HG03060 (cell line): Measurements from ENCODE around the gene WDR91.

Experiments
- ATAC-seq: cut with Tn5 transposase; IDR thresholded peaks from one replicate; pipeline ENCODE4 v1.9.1; 2021; ENCODE audit warnings: low read depth, moderate number of reproducible peaks; ENCODE audit not compliant: unreplicated experiment

Gene WDR91

DNA sequence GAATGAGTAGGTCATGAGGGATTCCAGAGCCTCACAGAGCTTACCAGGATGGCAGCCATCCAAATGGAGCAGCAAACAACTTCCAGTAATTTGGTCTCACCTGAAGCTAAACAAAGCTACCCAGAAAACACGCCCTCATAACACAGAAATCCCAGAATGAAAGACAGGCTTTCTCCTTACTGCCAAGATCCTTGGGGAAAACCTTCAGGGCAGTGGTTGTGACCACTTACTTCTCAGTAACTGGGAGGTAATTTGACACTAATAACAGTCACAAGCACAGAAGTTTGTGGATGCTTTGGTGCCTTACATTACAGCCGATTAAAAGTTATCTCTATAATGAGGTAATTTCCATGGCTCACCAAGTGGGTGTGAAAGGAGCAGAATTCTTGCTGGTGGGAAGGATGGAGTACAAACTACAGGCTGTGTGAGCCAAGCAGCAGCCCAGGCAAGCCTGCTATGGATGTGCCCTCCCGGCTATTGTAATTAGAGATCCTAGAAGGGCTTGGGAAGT, 10.4 kb downstream of the WDR91 start:
- ATAC-seq, result no peak

DNA sequence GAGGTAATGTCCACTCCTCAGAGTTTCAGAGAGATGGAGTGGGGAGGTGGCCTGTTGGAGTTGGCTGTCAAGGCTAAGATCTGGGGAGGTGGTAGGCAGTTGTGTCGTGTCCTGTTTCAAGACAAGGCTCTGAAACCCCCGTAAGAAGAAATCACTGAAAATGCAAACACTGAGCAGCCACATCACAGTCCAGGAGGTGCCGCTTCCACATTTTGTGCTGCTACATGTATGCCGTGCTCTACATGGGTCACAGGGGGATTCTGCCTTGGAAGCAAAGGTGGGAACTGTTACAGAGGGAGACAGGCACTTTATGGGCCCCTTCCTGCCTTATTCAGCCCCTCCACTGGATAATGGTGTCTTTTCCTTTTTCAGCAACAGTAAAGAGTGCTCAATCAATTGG, 11.9 kb downstream of the WDR91 start:
- no peak for ATAC-seq

DNA sequence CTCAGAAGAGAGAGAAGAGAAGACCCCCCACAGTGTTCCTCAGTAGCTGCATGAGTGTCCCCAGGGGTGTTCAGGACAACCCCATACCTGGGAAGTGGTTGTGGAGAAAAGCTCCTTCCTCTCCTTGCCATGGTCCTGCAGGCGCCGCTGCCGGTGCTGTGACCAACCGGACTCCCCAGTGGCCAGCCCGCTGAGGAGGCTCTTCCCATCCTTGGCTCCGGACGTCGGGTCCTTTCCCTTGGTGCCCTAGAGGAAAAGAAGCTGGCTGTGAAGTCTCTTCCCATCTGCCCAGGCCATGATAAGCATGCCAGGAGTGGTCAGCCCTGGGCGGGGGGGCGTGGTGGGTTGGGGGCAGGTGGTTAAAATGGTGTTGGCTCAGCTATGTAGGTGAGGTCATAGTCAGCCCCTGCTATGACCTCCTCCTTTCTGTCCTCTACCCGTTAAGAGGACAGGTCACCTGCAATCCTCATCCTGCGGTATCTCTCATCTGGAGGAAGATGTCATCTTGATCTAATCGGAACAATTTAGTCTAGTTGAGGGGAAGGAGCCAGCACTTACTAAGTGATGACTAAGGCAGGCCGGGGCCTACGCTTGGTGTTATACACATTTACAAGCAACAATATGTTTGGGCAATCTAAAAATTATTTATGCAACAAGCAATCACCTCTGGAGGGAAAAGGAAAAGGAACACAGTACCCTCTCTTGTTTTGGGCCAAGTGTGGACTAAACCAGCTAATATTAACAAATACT, 13.2 kb downstream of the WDR91 start:
- no peak for ATAC-seq

DNA sequence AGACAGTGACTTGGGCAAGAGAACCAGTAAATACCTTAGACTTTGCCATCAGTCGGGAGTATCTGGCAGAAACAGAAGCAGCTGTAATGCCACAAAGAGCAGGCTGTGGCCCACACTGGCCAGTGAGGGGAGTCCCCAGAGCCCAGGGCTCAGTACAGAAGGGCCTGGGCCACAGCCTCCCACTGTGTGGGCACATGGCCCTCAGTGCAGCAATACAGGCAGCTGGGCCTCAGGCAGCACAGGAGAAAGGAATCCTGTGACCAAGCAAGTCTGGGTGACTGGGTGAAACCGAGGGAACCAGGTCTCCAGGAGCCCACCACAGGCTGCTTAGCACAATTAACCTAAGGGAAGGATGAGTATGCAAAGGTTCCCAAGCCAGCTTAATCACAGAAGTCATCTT, 14.0 kb downstream of the WDR91 start:
- no peak for ATAC-seq

DNA sequence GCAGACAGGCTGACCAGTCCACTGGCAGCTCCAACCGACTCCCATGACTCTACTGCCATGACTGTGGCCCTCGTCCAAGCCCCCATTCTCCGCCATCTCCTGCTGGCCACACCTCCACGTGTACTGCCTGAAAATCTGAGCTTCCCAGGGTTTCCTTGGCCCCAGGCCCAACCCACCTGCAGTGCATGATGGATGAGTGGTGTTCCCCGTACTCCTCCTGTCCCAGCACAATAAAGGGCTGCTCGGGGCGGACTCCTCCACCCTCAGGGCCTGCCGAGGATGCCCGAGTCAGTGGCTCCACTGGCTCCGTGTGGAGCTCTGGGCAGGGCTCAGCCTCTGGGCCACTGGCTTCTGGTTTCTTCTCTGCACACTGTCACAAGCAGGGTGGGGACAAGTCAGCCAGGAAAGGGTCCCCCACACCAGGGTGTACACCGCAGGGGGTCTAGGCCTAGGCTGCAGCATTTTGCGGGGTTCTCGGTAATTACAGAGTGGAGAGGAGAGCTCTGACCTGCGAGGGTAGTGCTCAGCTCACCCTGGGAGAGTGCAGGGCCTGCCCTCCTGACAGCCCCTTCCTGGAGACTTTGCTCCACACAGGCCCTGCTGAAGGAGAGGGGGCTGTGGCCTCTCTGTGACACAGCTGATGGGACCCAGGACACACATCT, 15.2 kb downstream of the WDR91 start:
- ATAC-seq, result no peak

DNA sequence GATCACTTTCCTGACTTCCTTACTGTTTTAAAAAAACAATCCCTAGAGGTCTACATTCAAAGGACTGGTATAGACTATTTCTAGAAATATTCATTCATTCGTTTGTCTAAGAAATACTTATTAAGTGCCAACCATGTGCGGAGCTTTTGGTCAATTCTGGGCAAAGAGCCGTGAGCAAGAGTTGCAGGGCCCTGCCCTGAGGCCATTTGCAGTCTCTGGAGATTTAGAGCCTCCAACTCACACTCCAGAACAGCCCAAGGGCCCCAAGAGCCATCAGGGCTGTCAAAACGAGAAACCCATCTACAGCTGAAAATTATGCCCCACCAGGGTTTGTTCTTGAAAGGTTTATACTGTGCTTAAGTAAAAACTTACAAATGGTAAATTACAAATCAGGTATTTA, 16.2 kb downstream of the WDR91 start:
- ATAC-seq, result no peak

DNA sequence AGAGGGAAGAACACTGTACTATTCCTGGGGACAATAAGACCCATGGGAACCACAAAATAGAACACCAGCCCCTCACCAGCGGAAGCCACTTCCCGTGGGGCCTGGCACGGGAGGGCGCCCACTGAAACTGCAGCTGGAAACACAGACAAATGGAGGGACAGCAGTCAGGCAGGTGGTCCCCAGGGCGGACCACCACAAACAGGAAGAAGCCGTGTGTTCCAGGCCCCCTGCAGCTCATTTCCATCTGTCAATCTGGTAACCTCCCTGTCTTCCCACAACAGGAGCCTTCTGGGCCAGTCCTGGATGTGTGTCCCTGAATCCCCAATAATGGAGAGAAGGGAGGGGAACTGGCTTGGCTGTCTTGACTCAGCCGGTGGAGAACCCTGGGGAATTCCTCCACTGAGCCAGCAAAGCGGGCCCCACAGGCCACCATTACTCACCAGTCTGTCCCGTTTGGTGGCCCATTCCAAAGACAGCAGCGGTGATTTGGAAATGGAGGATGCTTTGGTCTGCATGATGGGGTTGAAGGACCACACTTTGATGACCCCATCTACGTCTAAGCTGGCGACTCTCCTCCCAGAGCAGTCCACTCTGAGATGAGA, 16.7 kb downstream of the WDR91 start:
- ATAC-seq, result no peak

DNA sequence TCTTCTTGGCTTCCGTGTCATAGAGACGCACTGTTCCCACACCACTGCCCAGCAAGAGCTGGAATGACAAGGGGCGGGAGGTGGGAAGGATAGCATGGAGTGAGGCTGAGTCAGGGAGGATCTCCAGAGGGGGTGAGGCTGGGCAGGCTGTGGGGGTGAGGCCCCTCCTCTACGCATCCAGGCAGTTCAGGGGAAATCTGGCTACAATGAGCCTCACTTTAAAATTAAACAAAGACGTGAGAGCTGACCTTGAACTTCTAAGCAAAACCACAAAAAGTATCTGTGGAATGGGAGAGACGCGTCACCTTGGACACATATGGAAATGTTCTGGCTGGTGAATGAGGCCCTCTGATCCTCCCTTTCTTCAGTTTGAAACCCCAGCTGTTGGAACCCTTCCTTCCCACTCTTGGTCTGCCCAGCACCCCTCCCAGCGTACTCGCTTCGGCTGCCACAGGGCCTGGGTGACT, 17.7 kb downstream of the WDR91 start:
- ATAC-seq, result no peak

DNA sequence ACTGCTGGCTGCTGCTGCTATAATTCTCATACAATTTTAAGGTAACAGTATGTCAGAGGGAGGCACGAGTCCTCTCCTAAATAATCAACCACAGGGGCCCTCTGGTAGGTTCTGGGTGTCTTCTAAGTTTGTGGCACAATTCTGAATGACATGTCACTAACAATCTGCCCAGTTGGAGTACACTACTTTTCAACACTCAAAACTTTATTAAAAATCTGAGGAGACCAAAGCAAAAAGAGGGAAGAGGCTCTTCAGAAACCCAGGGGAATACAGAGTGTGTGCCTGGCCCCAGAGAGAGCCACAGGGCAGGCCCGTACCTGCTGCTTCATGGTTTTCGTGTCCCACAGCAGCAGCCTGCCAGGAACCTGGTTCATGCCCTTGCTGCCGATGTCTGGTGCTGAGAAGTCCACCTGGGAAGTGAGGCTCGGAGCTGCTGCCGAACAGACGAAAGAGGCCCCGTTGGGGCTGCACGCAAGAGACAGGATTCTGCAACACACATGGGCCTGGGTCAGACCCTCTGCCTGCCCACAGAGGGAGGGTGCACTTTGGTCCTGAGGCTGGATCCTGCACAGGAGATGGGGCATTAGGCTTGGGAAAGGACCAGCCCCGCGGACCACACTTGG, 18.3 kb downstream of the WDR91 start:
- ATAC-seq, result no peak

DNA sequence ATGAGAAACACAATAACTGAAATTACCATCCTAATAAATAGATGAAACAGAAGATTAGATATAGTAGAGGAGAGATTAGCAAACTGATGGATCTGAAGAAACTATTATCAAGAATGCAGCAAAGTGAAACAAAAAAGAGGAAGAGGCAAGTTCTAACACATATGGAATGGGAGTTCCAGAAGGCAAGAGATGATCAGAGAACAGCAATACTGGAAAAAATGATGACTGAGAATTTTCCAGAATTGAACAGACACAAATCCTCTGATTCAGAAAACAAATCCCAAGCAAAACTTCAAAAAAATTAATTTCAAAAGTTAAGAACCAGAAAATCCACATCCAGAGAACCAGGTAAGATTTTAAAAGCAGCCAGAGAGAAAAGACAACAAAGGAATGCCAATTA, 20.6 kb downstream of the WDR91 start:
- ATAC-seq, result no peak

DNA sequence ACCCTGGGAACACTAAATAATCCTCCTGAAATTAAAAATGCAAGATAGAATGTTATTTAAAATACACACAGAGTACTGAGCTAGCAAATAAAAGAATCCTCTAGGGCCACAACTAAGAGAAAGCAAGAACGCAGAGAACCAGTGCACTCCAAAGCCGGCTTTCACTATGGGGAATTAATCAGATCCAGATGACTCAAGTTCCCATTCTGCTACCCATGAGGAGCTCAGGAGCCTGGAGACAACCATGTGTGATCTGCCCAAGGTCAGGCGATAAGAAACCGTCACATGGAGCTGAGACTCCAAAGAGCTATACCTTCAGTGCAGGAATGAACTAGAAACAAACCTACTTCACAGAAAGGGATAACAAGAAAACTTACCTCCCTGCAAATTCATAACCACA, 21.4 kb downstream of the WDR91 start:
- no peak for ATAC-seq

DNA sequence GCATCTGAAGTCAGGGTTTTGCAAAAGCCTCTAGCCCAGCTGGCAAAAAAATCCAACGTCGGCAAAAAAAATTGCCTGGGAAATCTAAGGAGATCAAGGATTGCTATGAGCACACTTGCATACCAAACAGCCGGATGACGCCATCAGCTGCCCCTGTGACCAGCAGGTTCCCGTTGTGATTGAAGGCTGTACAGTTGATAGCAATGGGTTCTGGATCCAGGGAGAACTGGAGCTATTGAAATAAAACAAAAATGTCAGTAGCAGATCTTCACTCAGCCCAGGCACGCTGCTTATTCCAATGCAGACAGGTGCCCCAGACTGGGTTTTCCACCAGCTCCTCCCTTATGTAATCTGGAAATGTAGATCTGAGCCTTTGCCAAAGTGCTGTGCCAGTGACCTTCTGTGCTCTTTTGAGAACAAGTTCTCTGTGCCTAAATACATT, 22.1 kb downstream of the WDR91 start:
- ATAC-seq, result no peak

DNA sequence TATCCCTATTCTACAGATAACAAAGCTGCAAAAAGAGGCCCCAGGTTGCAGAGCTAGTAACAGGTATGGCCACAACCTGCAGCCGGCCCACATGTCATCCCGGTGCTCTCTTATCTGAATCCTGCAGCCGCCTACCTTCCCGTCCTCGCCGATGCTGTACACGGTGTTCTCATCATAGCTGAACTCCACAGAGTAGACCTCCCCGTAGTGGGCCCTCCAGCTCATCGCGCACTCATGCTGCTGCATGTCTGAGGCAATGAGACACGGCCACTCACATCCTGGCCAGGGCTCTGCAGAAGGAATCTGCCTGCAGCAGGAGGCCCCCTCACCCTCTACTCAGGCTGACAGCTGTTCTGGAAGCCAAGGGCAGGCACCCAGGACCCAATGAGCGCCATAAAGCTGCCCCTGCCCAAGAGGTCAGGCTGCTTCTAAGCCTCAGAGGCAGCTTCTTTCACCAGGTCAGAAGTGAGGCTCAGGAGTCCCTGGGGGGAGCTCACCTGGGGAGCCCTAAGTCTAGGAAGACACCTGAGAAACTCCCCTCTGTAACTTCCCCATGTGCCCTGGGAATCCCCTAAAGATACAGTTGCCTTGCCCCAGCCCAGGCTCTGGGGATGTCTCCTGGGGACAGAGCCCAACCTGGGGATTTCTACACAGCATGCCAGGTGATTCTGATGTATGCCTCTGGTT, 22.9 kb downstream of the WDR91 start:
- ATAC-seq, result peak; percentile 38

DNA sequence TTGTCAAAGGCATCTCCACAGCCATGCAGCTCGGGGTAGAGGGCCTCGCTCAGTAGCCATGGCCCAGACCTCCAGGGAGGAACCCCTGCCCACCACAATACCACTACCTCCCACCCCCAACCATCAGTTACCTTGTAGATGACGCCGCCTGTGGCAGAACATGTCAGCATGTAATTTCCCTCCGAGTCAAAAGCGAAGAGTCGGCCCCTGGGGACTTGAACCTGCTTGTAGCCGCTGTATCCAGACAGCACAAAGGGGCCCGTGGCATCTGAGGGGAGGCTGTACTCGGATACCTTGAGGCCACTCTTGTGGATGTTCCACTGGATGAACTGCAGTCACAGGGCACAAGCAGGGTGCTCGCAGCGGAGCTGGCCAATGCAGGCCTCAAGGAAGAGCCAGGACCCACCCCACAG, 24.5 kb downstream of the WDR91 start:
- ATAC-seq, result no peak

DNA sequence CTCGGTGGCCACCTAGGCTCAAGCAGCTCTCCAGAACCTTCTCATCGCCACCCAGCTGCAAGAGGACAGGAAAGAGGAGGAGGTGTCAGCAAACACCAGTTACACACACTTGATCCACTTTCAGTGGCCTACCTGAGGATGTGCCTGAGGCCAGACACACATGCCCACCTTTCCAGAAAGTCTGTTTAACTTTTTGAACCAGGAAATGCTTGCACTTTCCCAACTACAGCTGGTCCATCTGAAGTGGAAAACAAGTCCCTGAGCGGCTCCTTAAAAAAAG, 25.1 kb downstream of the WDR91 start:
- no peak for ATAC-seq

DNA sequence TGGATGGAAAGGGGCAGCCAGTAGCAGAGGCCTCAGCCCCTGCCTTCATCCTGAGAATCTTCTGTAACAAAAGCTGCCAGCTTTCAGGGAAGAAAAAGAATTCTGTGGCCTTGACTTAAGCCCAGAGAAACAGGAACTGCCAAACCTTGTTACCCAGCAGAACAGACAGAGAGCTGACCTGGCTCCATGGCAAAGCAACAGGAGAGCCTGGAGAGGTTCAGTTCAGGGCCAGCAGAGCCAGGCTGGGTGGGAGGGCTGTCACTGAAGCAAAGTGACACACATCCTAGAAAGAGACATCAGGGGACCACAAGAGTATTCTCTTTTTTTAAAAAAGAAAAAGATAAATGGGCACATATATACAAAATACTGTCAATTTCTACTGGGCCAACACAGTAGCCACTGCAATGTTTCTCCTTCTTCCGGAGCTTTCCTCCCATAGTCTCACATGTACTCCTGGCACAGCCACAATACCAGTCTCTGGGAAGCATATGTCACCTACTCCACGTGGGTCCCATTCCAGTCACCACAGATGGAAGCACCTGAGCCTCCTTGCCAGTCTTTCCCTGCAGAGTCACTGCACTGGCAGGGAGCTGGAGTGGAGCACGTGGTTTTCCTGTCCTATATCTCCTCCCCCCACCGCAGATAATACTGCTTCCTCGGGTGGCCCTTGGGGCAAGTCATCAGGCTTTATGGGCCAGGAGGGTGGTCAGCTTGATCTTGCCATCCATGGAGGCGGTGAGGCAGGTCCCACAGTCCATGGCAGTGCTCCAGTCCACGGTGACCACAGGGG, 25.7 kb downstream of the WDR91 start:
- no peak for ATAC-seq

DNA sequence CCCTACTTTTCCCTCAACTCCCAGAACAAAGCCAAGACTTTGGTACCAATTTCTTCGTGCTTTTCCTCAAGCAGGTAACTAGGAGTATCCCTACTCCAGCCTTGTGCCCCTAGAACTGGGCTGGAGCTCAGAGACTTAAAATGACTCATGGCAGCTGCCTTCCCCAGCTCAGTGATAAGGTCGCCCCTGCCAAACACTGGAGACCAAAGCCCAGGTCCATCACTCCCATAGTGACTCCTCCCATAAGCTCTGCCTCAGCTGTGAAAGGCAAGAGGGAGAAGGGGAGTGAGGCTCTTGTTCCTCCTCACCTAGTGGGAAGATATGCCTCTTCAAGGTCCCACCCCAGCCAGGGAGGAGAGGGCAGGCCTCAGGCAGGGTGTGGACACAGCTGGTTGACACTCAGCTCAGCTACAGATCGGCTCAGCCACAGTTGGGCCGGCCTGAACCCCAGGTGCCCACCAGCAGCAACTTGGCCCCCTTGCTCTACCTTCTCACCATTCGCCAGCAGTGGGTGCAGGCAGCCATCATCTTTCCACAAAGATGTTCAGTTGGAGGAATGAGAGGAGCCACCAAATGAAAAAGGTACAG, 27.0 kb downstream of the WDR91 start:
- ATAC-seq, result no peak

DNA sequence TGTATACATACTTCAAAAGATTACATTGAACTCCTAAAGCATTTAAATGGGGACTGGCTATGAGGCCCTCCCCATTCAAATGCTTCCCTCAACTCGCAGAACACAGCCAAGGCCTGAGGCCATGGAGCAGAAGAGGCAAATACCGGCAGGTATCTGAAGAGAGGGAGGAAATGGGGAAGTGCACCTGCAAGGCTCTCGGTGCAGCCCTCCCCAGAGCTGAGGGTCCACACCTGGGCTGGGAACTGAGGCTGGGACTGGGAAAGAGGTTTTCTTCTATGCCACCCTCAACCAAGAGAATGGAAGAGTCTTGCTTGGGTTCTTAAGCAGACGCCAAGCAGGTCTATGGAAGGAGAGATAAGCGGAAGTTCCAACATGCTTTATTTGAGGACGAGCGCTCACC, 27.8 kb downstream of the WDR91 start:
- no peak for ATAC-seq

DNA sequence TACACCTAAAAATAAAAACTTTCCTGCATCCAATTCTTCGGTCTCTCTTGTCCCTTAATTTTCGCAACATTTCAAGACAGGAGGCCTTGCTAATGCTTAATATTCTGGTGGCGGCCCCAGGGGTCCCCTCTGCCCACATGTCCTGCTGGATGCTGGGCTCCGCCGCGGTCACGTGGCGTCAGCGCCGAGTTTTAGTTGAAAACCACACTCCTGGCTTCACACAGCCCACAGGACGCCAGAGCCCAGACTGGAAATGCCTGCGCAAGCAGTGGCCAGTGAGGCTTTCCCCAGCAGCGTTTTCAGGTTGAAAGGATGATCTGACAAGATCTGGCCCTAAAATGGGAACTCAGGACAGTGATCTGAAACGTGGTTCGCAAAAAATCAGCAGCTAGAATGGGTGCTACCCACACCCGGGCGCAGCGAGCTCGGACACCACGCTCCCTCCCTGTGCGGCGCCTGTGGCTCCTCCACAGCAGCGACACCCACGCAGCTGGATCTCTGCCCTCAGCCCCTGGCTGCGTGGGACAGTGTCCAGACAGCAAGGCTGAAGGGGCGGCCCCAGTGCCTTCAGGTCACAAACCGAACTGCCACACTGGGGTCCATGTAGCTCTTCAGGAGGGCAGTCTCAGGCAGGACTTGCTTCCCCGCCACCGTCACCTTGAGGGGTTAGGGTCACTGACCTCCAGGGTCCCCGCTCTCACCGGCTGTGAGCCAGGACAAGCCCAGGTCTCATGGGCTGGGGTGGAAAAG, 29.2 kb downstream of the WDR91 start:
- no peak for ATAC-seq
